HEK293 (cell line): ENCODE measurements around the gene HSPG2.

Experiments
- CTCF ChIA-PET: fragments of 350-600 bp; formaldehyde crosslinking; extraction: SDS; loops from one replicate; lab custom pipeline; 2021; ENCODE audit warnings: antibody characterized with exemption; lab: Yijun Ruan, JAX
- POLR2A ChIA-PET: fragments of 300-600 bp; formaldehyde crosslinking; extraction: SDS; loops from one replicate; lab custom pipeline; 2020; ENCODE audit warnings: antibody characterized with exemption, inconsistent platforms; lab: Yijun Ruan, JAX
- H3K27ac ChIP-seq: fragments of 200-500 bp; sonication (Bioruptor generic); 2 replicates; pipeline ENCODE4 v1.5.1; 2014; ENCODE audit warnings: low read depth, low read length, control low read depth, inconsistent platforms; ENCODE audit errors: extremely low read depth
- H3K36me3 ChIP-seq, 2 experiments: fragments of 200-500 bp in 1 of 2; sonication (Bioruptor generic) in 1 of 2; 1 replicate in 1 of 2; 2 replicates in 1 of 2; pipeline ENCODE4 v1.5.1; 2014 to 2017; ENCODE audit warnings: inconsistent platforms in 2 of 2, low read length in 2 of 2; ENCODE audit not compliant: control insufficient read depth in 2 of 2, insufficient read depth in 1 of 2
- H3K4me1 ChIP-seq: fragments of 200-500 bp; sonication (Bioruptor generic); 2 replicates; pipeline ENCODE4 v1.5.1; 2014; ENCODE audit warnings: mild to moderate bottlenecking, low read length, inconsistent platforms; ENCODE audit not compliant: control insufficient read depth, insufficient read depth
- H3K4me3 ChIP-seq: 2 replicates; pipeline ENCODE4 v1.5.1; 2011; ENCODE audit warnings: low read depth, mild to moderate bottlenecking, control low read depth, low read length, moderate library complexity
- H3K9me3 ChIP-seq: fragments of 200-500 bp; sonication (Bioruptor generic); 2 replicates; pipeline ENCODE4 v1.5.1; 2014; ENCODE audit warnings: low read depth, low read length, inconsistent platforms; ENCODE audit not compliant: control insufficient read depth, insufficient read depth
- MZF1 ChIP-seq: fragments of 450-650 bp; formaldehyde crosslinking; IDR thresholded peaks from 2 replicates; pipeline ENCODE4 v1.5.1; 2017; ENCODE audit warnings: missing biosample characterization, missing genetic modification characterization, borderline replicate concordance
- OSR2 ChIP-seq: fragments of 450-650 bp; formaldehyde crosslinking; IDR thresholded peaks from 2 replicates; pipeline ENCODE4 v1.5.1; 2016; ENCODE audit warnings: missing biosample characterization, missing genetic modification characterization
- PRDM4 ChIP-seq: fragments of 450-650 bp; formaldehyde crosslinking; IDR thresholded peaks from 2 replicates; pipeline ENCODE4 v1.5.1; 2017; ENCODE audit warnings: missing biosample characterization, missing genetic modification characterization
- YY2 ChIP-seq: fragments of 450-650 bp; formaldehyde crosslinking; IDR thresholded peaks from 2 replicates; pipeline ENCODE4 v1.5.1; 2016; ENCODE audit warnings: missing biosample characterization, missing genetic modification characterization
- ZBTB20 ChIP-seq: fragments of 450-650 bp; formaldehyde crosslinking; IDR thresholded peaks from 2 replicates; pipeline ENCODE4 v1.5.1; 2016; ENCODE audit warnings: missing biosample characterization, missing genetic modification characterization
- ZBTB21 ChIP-seq: fragments of 450-650 bp; formaldehyde crosslinking; IDR thresholded peaks from 2 replicates; pipeline ENCODE4 v1.5.1; 2017; ENCODE audit warnings: missing biosample characterization, missing genetic modification characterization
- ZNF140 ChIP-seq: fragments of 450-650 bp; formaldehyde crosslinking; IDR thresholded peaks from 2 replicates; pipeline ENCODE4 v1.5.1; 2016; ENCODE audit warnings: missing biosample characterization, missing genetic modification characterization
- ZNF202 ChIP-seq: fragments of 450-650 bp; formaldehyde crosslinking; IDR thresholded peaks from 2 replicates; pipeline ENCODE4 v1.5.1; 2016; ENCODE audit warnings: missing biosample characterization, missing genetic modification characterization, borderline replicate concordance
- ZNF302 ChIP-seq: fragments of 450-650 bp; formaldehyde crosslinking; IDR thresholded peaks from 2 replicates; pipeline ENCODE4 v1.5.1; 2016; ENCODE audit warnings: missing biosample characterization, missing genetic modification characterization, low read depth
- ZNF544 ChIP-seq: fragments of 450-650 bp; formaldehyde crosslinking; IDR thresholded peaks from 2 replicates; pipeline ENCODE4 v1.5.0; 2017; ENCODE audit warnings: missing biosample characterization, missing genetic modification characterization
- ZNF585B ChIP-seq: fragments of 450-650 bp; formaldehyde crosslinking; IDR thresholded peaks from 2 replicates; pipeline ENCODE4 v1.5.1; 2016; ENCODE audit warnings: missing biosample characterization, missing genetic modification characterization
- ZNF596 ChIP-seq: fragments of 450-650 bp; IDR thresholded peaks from 2 replicates; pipeline ENCODE4 v1.5.0; 2018; ENCODE audit warnings: missing biosample characterization, mild to moderate bottlenecking, missing genetic modification characterization, moderate library complexity
- ZNF623 ChIP-seq: fragments of 450-650 bp; formaldehyde crosslinking; IDR thresholded peaks from 2 replicates; pipeline ENCODE4 v1.5.1; 2016; ENCODE audit warnings: missing biosample characterization, missing genetic modification characterization
- ZNF660 ChIP-seq: fragments of 450-650 bp; IDR thresholded peaks from 2 replicates; pipeline ENCODE4 v1.5.1; 2018; ENCODE audit warnings: missing biosample characterization, mild to moderate bottlenecking, missing genetic modification characterization
- ZNF704 ChIP-seq: fragments of 450-650 bp; formaldehyde crosslinking; IDR thresholded peaks from 2 replicates; pipeline ENCODE4 v1.5.1; 2016; ENCODE audit warnings: missing biosample characterization, missing genetic modification characterization

HSPG2 gene

GRCh38 chr1:21876267-21876666 lies 60.8 kb downstream of the HSPG2 start (continued):
- TF ChIP-seq ZNF202 (tag by site-specific recombination) (no peak), ZNF704 (tag by site-specific recombination) (no peak), ZNF585B (tag by site-specific recombination) (no peak), ZNF302 (no peak), MZF1 (tag by site-specific recombination) (no peak)

GRCh38 chr1:21875621-21876063 lies 61.5 kb downstream of the HSPG2 start:
- no peak overlapping the region for H3K4me3 ChIP-seq
- CTCF ChIA-PET: no interaction called here
- no peak for TF ChIP-seq ZNF140 (tag by site-specific recombination)
- no peak for TF ChIP-seq OSR2 (tag by site-specific recombination)
- no peak for TF ChIP-seq ZNF596
- TF ChIP-seq ZBTB21 (tag by site-specific recombination): no peak

GRCh38 chr1:21874778-21875547 lies 62.1 kb downstream of the HSPG2 start:
- 0 out of 2 replicates have a peak, but pooled peaks have one; percentile 57 for TF ChIP-seq ZNF544 (tag by site-specific recombination)
- no peak for TF ChIP-seq ZNF660 (tag by site-specific recombination)
- ChIA-PET CTCF (no interaction called here), POLR2A (no interaction called here)
- H3K27ac ChIP-seq: no peak overlapping the region
- H3K4me1 ChIP-seq: no peaks in the 10 kb centered on the region
- H3K4me3 ChIP-seq: no peak overlapping the region
- H3K36me3 ChIP-seq: peaks cover 0 to 66% of the 10 kb centered on the region in 2 experiments; a peak in 1 of 3 replicates
- H3K9me3 ChIP-seq: no peaks in the 10 kb centered on the region

More at GRCh38 chr1:21875621-21876063, 61.5 kb downstream of the HSPG2 start:
- peaks cover 0 to 66% of the 10 kb centered on the region in 2 experiments; a peak in 1 of 3 replicates for H3K36me3 ChIP-seq
- no peaks in the 10 kb centered on the region for H3K4me1 ChIP-seq
- H3K27ac ChIP-seq: no peak overlapping the region
- H3K9me3 ChIP-seq: no peaks in the 10 kb centered on the region
- POLR2A ChIA-PET: no interaction called here

- peaks cover 0 to 64% of the 10 kb centered on the region in 2 experiments; a peak in 1 of 3 replicates for H3K36me3 ChIP-seq
- CTCF ChIA-PET: no interaction called here
Observed at GRCh38 chr1:21874328-21874727, 62.8 kb downstream of the HSPG2 start.

More at GRCh38 chr1:21874328-21874727, 62.8 kb downstream of the HSPG2 start:
- POLR2A ChIA-PET: no interaction called here
- TF ChIP-seq ZNF623 (no peak), ZBTB20 (tag by site-specific recombination) (no peak), PRDM4 (tag by site-specific recombination) (no peak), YY2 (tag by site-specific recombination) (no peak)
- Histone ChIP-seq H3K9me3 (no peaks in the 10 kb centered on the region), H3K27ac (no peak overlapping the region), H3K4me1 (no peaks in the 10 kb centered on the region), H3K4me3 (no peak overlapping the region)
